IgD-negative memory B cell (primary cell): ENCODE data around the gene PRR15L. TPM values are rescaled to one million over a fixed set of nuclear protein-coding genes. Genes with fewer than 3 reads are reported as not detected.
A peak's percentile ranks its signal among the peaks of the same experiment; 100 is the strongest.
"Not testable (repeated sequence)": the region's sequence is repeated elsewhere in the genome, so short reads cannot be mapped to it uniquely, and the experiment has no call there.

ENCODE experiments used
- H3K27ac Mint-ChIP-seq, 3 donors: one replicate each; pipeline ENCODE4 v1.8.0; 2020 to 2022; ENCODE audit warnings: mild to moderate bottlenecking in 3 of 3, mixed read lengths in 3 of 3, moderate library complexity in 1 of 3
- H3K27me3 Mint-ChIP-seq: one replicate; pipeline ENCODE4 v1.8.0; 2021; ENCODE audit warnings: mixed read lengths
- H3K36me3 Mint-ChIP-seq: one replicate; pipeline ENCODE4 v1.8.0; 2020; ENCODE audit warnings: mild to moderate bottlenecking, mixed read lengths
- H3K4me1 Mint-ChIP-seq, 3 donors: one replicate each; pipeline ENCODE4 v1.8.0; 2020 to 2022; ENCODE audit warnings: mixed read lengths in 3 of 3, mild to moderate bottlenecking in 1 of 3
- H3K4me3 Mint-ChIP-seq, 4 donors: one replicate each; pipeline ENCODE4 v1.8.0; 2020 to 2022; ENCODE audit warnings: mild to moderate bottlenecking in 4 of 4, mixed read lengths in 4 of 4, moderate library complexity in 3 of 4
- H3K9me3 Mint-ChIP-seq, 3 donors: one replicate each; pipeline ENCODE4 v1.8.0; 2020 to 2021; ENCODE audit warnings: mixed read lengths in 3 of 3, mild to moderate bottlenecking in 1 of 3
- polyA plus RNA-seq: library from polyadenylated mRNA; unstranded; fragments of 300-500 nt; fragmentation: Illumina TruSeq; gene quantifications from one replicate; pipeline ENCODE4 v1.2.3, GENCODE V29; 2021

The PRR15L gene
- polyA plus RNA-seq = not detected

- Mint-ChIP-seq H3K27me3 (peaks cover 1% of the 10 kb centered on the region), H3K9me3 (no peaks in the 10 kb centered on the region), H3K27ac (peak within 1 kb of the TSS in 1 of 3 donors; percentile 39), H3K36me3 (peaks cover 1% of the 10 kb centered on the region), H3K4me1 (peaks cover 0 to 1% (median 0%) of the 10 kb centered on the region in 3 donors), H3K4me3 (no peak within 1 kb of the TSS)
Measured at GRCh38 chr17:47957591-47958490, at the start of gene PRR15L. Gene PRR15L, minus strand, starts transcription at chr17:47957883. Its CDS starts 4,649 bp downstream, at chr17:47953234.

- Mint-ChIP-seq H3K36me3 (no peaks in the 10 kb centered on the region), H3K9me3 (no peaks in the 10 kb centered on the region), H3K27me3 (peaks cover 23% of the 10 kb centered on the region), H3K4me1 (peaks cover 5 to 14% (median 11%) of the 10 kb centered on the region in 3 donors), H3K4me3 (no peak overlapping the region), H3K27ac (no peak overlapping the region)
Measured at GRCh38 chr17:48006936-48007709, 49.4 kb upstream of the PRR15L start.

- H3K9me3 Mint-ChIP-seq = no peaks in the 10 kb centered on the region
- peaks cover 11% of the 10 kb centered on the region for H3K27me3 Mint-ChIP-seq
- H3K27ac Mint-ChIP-seq = no peak overlapping the region
- no peak overlapping the region for H3K4me3 Mint-ChIP-seq
- no peaks in the 10 kb centered on the region for H3K36me3 Mint-ChIP-seq
- peaks cover 0 to 6% (median 6%) of the 10 kb centered on the region in 3 donors for H3K4me1 Mint-ChIP-seq
Measured at GRCh38 chr17:48004983-48005382, 47.3 kb upstream of the PRR15L start.

GRCh38 chr17:48003417-48004151 lies 45.9 kb upstream of the PRR15L start:
- Mint-ChIP-seq H3K27ac (no peak overlapping the region), H3K9me3 (no peaks in the 10 kb centered on the region), H3K36me3 (no peaks in the 10 kb centered on the region), H3K4me3 (no peak overlapping the region), H3K27me3 (peaks cover 5% of the 10 kb centered on the region), H3K4me1 (peaks cover 0 to 6% (median 6%) of the 10 kb centered on the region in 3 donors)

GRCh38 chr17:48002916-48003416 lies 45.3 kb upstream of the PRR15L start:
- H3K27me3 Mint-ChIP-seq = peaks cover 5% of the 10 kb centered on the region

GRCh38 chr17:48002266-48002915 lies 44.7 kb upstream of the PRR15L start:
- Mint-ChIP-seq H3K36me3 (no peaks in the 10 kb centered on the region), H3K9me3 (no peaks in the 10 kb centered on the region), H3K4me3 (no peak overlapping the region), H3K27ac (peak overlapping the region in 1 of 3 donors; percentile 57), H3K4me1 (peaks cover 0 to 6% (median 6%) of the 10 kb centered on the region in 3 donors), H3K27me3 (peaks cover 5% of the 10 kb centered on the region)

More at GRCh38 chr17:48002916-48003416, 45.3 kb upstream of the PRR15L start:
- H3K27ac Mint-ChIP-seq = peak overlapping the region in 1 of 3 donors; percentile 57
- H3K4me3 Mint-ChIP-seq = no peak overlapping the region
- H3K4me1 Mint-ChIP-seq = peaks cover 0 to 6% (median 6%) of the 10 kb centered on the region in 3 donors
- no peaks in the 10 kb centered on the region for H3K9me3 Mint-ChIP-seq
- H3K36me3 Mint-ChIP-seq = no peaks in the 10 kb centered on the region

GRCh38 chr17:48001657-48002056 lies 44.0 kb upstream of the PRR15L start:
- H3K4me1 Mint-ChIP-seq, H3K36me3 Mint-ChIP-seq, H3K9me3 Mint-ChIP-seq, H3K27me3 Mint-ChIP-seq, H3K4me3 Mint-ChIP-seq, H3K27ac Mint-ChIP-seq: not testable (repeated sequence)

GRCh38 chr17:48001197-48001596 lies 43.5 kb upstream of the PRR15L start:
- Mint-ChIP-seq H3K27me3 (no peaks in the 10 kb centered on the region), H3K27ac (no peak overlapping the region), H3K4me1 (peaks cover 0 to 6% (median 3%) of the 10 kb centered on the region in 3 donors), H3K4me3 (no peak overlapping the region), H3K9me3 (no peaks in the 10 kb centered on the region), H3K36me3 (no peaks in the 10 kb centered on the region)

GRCh38 chr17:47999582-47999981 lies 41.9 kb upstream of the PRR15L start:
- Mint-ChIP-seq H3K27ac (no peak overlapping the region), H3K4me1 (peaks cover 0 to 6% (median 3%) of the 10 kb centered on the region in 3 donors), H3K4me3 (no peak overlapping the region), H3K27me3 (no peaks in the 10 kb centered on the region), H3K9me3 (no peaks in the 10 kb centered on the region), H3K36me3 (no peaks in the 10 kb centered on the region)

- H3K36me3 Mint-ChIP-seq = no peaks in the 10 kb centered on the region
- H3K4me3 Mint-ChIP-seq = no peak overlapping the region
- no peaks in the 10 kb centered on the region for H3K9me3 Mint-ChIP-seq
- H3K27ac Mint-ChIP-seq = no peak overlapping the region
- H3K27me3 Mint-ChIP-seq = peaks cover 2% of the 10 kb centered on the region
- peaks cover 0 to 6% (median 2%) of the 10 kb centered on the region in 3 donors for H3K4me1 Mint-ChIP-seq
Measured at GRCh38 chr17:47998044-47998443, 40.4 kb upstream of the PRR15L start.

- Mint-ChIP-seq H3K36me3 (no peaks in the 10 kb centered on the region), H3K4me1 (peaks cover 0 to 4% (median 0%) of the 10 kb centered on the region in 3 donors), H3K27me3 (peaks cover 2% of the 10 kb centered on the region), H3K4me3 (no peak overlapping the region), H3K9me3 (no peaks in the 10 kb centered on the region), H3K27ac (no peak overlapping the region)
Measured at GRCh38 chr17:47997586-47997985, 39.9 kb upstream of the PRR15L start.

GRCh38 chr17:47996201-47996600 lies 38.5 kb upstream of the PRR15L start:
- H3K4me3 Mint-ChIP-seq = no peak overlapping the region
- H3K4me1 Mint-ChIP-seq = no peaks in the 10 kb centered on the region
- H3K27me3 Mint-ChIP-seq = peaks cover 2% of the 10 kb centered on the region
- H3K36me3 Mint-ChIP-seq = no peaks in the 10 kb centered on the region
- H3K9me3 Mint-ChIP-seq = no peaks in the 10 kb centered on the region
- H3K27ac Mint-ChIP-seq = peak overlapping the region in 1 of 3 donors; percentile 53

- Mint-ChIP-seq H3K9me3 (no peaks in the 10 kb centered on the region), H3K27ac (no peak overlapping the region), H3K27me3 (peaks cover 2% of the 10 kb centered on the region), H3K4me1 (no peaks in the 10 kb centered on the region), H3K36me3 (no peaks in the 10 kb centered on the region), H3K4me3 (peak overlapping the region in 1 of 4 donors; percentile 17)
Measured at GRCh38 chr17:47995241-47995935, 37.7 kb upstream of the PRR15L start.

- H3K4me1 Mint-ChIP-seq = no peaks in the 10 kb centered on the region
- H3K36me3 Mint-ChIP-seq = no peaks in the 10 kb centered on the region
- no peak overlapping the region for H3K4me3 Mint-ChIP-seq
- peaks cover 2% of the 10 kb centered on the region for H3K27me3 Mint-ChIP-seq
- H3K27ac Mint-ChIP-seq = no peak overlapping the region
- no peaks in the 10 kb centered on the region for H3K9me3 Mint-ChIP-seq
Measured at GRCh38 chr17:47994724-47995123, 37.0 kb upstream of the PRR15L start.
